ENCODE results near the gene SALL3. TPM values are rescaled to one million over a fixed set of nuclear protein-coding genes. Genes with fewer than 3 reads are reported as not detected.

The SALL3 gene
- total and polyA plus RNA-seq, 2 of the 4 experiments (the other 2 are of a cell fraction) = not detected

GRCh38 chr18:78993014-78993926 lies 13.7 kb downstream of the SALL3 start (continued):
- TF ChIP-seq BHLHE40 (IDR thresholded peaks at IDR 0.05; ENCODE audit: low read depth, low read length) (no peak), NFE2L2 (IDR thresholded peaks at IDR 0.05; ENCODE audit: low read depth, low read length) (no peak), USF2 (IDR thresholded peaks at IDR 0.05; ENCODE audit: low read depth, low read length) (no peak), MXI1 (IDR thresholded peaks at IDR 0.05; ENCODE audit: borderline replicate concordance, low read depth, low read length) (no peak), CEBPB (IDR thresholded peaks at IDR 0.05; ENCODE audit: low read depth, low read length) (no peak), RFX5 (IDR thresholded peaks at IDR 0.05; ENCODE audit: low read depth, low read length) (no peak)
